IMR-90 (cell line): ENCODE data around the gene HIF1AN. TPM values are rescaled to one million over a fixed set of nuclear protein-coding genes. Genes with fewer than 3 reads are reported as not detected.

Experiments used
- ATAC-seq: fragments of 200-7000 bp; cut with Tn5 transposase; 2 replicates; pipeline ENCODE4 v1.9.1; 2020; ENCODE audit warnings: low read depth, mild to moderate bottlenecking, moderate library complexity
- BruUV-seq: library from RNA; stranded (reverse); fragments of 400-500 nt; replicated peaks from 2 replicates; lab custom pipeline; 2021; lab: Mats Ljungman, UMichigan
- CTCF ChIA-PET: fragments of 300-600 bp; formaldehyde crosslinking; extraction: SDS; loops from one replicate; lab custom pipeline; 2021; ENCODE audit warnings: antibody characterized with exemption; lab: Yijun Ruan, JAX
- POLR2A ChIA-PET: fragments of 300-600 bp; sonication (Branson Sonifier 250); formaldehyde crosslinking; loops from one replicate; lab custom pipeline; 2022; ENCODE audit warnings: antibody characterized with exemption; ENCODE audit not compliant: unreplicated experiment; lab: Charles Lee
- DNase-seq: peaks from one replicate; pipeline ENCODE4 v3.0.0; 2013
- H2AFZ ChIP-seq: replicated peaks from 2 replicates; pipeline ENCODE3; 2013; ENCODE audit warnings: low read length, mild to moderate bottlenecking; ENCODE audit not compliant: poor library complexity
- H2AK5ac ChIP-seq: 2 replicates; pipeline ENCODE4 v1.6.1; 2013; ENCODE audit warnings: low read depth, low read length, inconsistent platforms
- H2AK9ac ChIP-seq: replicated peaks from 2 replicates; pipeline ENCODE3; 2013; ENCODE audit warnings: mild to moderate bottlenecking, low read depth, low read length, moderate library complexity; ENCODE audit not compliant: poor library complexity
- H2BK120ac ChIP-seq: 2 replicates; pipeline ENCODE4 v1.6.1; 2013; ENCODE audit warnings: low read depth, low read length, inconsistent platforms
- H2BK15ac ChIP-seq: 3 replicates; pipeline ENCODE4 v1.6.1; 2013; ENCODE audit warnings: low read depth, low read length, inconsistent platforms
- H2BK20ac ChIP-seq: 2 replicates; pipeline ENCODE4 v1.6.1; 2013; ENCODE audit warnings: low read depth, mild to moderate bottlenecking, inconsistent platforms, low read length, moderate library complexity
- H2BK5ac ChIP-seq: 2 replicates; pipeline ENCODE4 v1.6.1; 2013; ENCODE audit warnings: mild to moderate bottlenecking, low read depth, low read length, inconsistent platforms; ENCODE audit not compliant: poor library complexity, severe bottlenecking
- H3K14ac ChIP-seq: replicated peaks from 2 replicates; pipeline ENCODE4 v1.6.1; 2013; ENCODE audit warnings: low read depth, low read length, inconsistent platforms
- H3K18ac ChIP-seq: 2 replicates; pipeline ENCODE4 v1.6.1; 2013; ENCODE audit warnings: low read depth, low read length, control low read depth
- H3K23ac ChIP-seq: 2 replicates; pipeline ENCODE4 v1.6.1; 2013; ENCODE audit warnings: low read depth, low read length, inconsistent platforms
- H3K27ac ChIP-seq: 2 replicates; pipeline ENCODE4 v1.5.1; 2013; ENCODE audit warnings: mild to moderate bottlenecking, control low read depth, low read length; ENCODE audit not compliant: insufficient read depth
- H3K27me3 ChIP-seq: 2 replicates; pipeline ENCODE4 v1.6.1; 2013; ENCODE audit warnings: low read length; ENCODE audit not compliant: control insufficient read depth, insufficient read depth
- H3K36me3 ChIP-seq: 2 replicates; pipeline ENCODE4 v1.6.1; 2013; ENCODE audit warnings: low read length, mixed read lengths; ENCODE audit not compliant: control insufficient read depth, insufficient read depth
- H3K4ac ChIP-seq: 2 replicates; pipeline ENCODE4 v1.6.1; 2013; ENCODE audit warnings: low read depth, low read length, inconsistent platforms
- H3K4me1 ChIP-seq: 2 replicates; pipeline ENCODE4 v1.6.1; 2013; ENCODE audit warnings: low read length, mixed read lengths; ENCODE audit not compliant: control insufficient read depth, insufficient read depth
- H3K4me2 ChIP-seq: 2 replicates; pipeline ENCODE4 v1.6.1; 2013; ENCODE audit warnings: low read depth, mild to moderate bottlenecking, control low read depth, low read length, moderate library complexity
- H3K4me3 ChIP-seq: 2 replicates; pipeline ENCODE4 v1.5.1; 2013; ENCODE audit warnings: low read depth, mild to moderate bottlenecking, control low read depth, low read length, moderate library complexity; ENCODE audit not compliant: insufficient read depth
- H3K56ac ChIP-seq: 2 replicates; pipeline ENCODE4 v1.6.1; 2013; ENCODE audit warnings: low read length, inconsistent platforms; ENCODE audit not compliant: insufficient read depth; ENCODE audit errors: extremely low read depth
- H3K79me1 ChIP-seq, 2 experiments: 2 replicates each; pipeline ENCODE4 v1.6.1; 2013; ENCODE audit warnings: low read length in 2 of 2, inconsistent platforms in 1 of 2, low read depth in 1 of 2
- H3K9ac ChIP-seq: 2 replicates; pipeline ENCODE4 v1.6.1; 2013; ENCODE audit warnings: low read depth, low read length, control low read depth
- H3K9me1 ChIP-seq: 2 replicates; pipeline ENCODE4 v1.6.1; 2013; ENCODE audit warnings: low read length, inconsistent platforms; ENCODE audit not compliant: insufficient read depth
- H3K9me3 ChIP-seq: 2 replicates; pipeline ENCODE4 v1.6.1; 2013; ENCODE audit warnings: low read length; ENCODE audit not compliant: control insufficient read depth, insufficient read depth
- H4K20me1 ChIP-seq: 2 replicates; pipeline ENCODE4 v1.6.1; 2013; ENCODE audit warnings: low read length, inconsistent platforms; ENCODE audit not compliant: insufficient read depth
- H4K5ac ChIP-seq: 2 replicates; pipeline ENCODE4 v1.6.1; 2013; ENCODE audit warnings: mild to moderate bottlenecking, low read depth, low read length, control low read depth
- H4K8ac ChIP-seq, 2 experiments: 2 replicates each; pipeline ENCODE4 v1.6.1; 2013; ENCODE audit warnings: low read depth in 2 of 2, low read length in 2 of 2, control low read depth in 1 of 2, inconsistent platforms in 1 of 2
- H4K91ac ChIP-seq: 2 replicates; pipeline ENCODE4 v1.6.1; 2013; ENCODE audit warnings: low read depth, low read length, inconsistent platforms; ENCODE audit not compliant: insufficient read depth
- CTCF ChIP-seq: conservative IDR thresholded peaks from 2 replicates; pipeline ENCODE4 v1.5.1; 2012; ENCODE audit warnings: mild to moderate bottlenecking, low read depth, low read length, improper control_type of control experiment
- POLR2A ChIP-seq: IDR thresholded peaks from 2 replicates; pipeline ENCODE4 v1.6.1; 2012; ENCODE audit warnings: mild to moderate bottlenecking, low read depth, low read length
- USF2 ChIP-seq: fragments of 150-350 bp; IDR thresholded peaks from 2 replicates; pipeline ENCODE4 v1.6.1; 2017; ENCODE audit warnings: mild to moderate bottlenecking, antibody characterized with exemption, low read length, low read depth
- WGBS, 2 experiments: methylation state at CpG; one replicate each; pipeline versions ENCODE4 v1.1.5 to v1.1.7; 2013; ENCODE audit warnings: missing lambda C conversion rate in 2 of 2; ENCODE audit not compliant: insufficient read length in 1 of 2; ENCODE audit errors: extremely low coverage in 2 of 2; 5-methylcytosine and 5-hydroxymethylcytosine counted together
- dilution Hi-C: fragments of 300-500 bp; cut with HindIII; formaldehyde crosslinking; loops from one replicate; pipeline ENCODE4 v1.14.3; 2018; ENCODE audit warnings: low sequenced_read_pairs; ENCODE audit not compliant: unreplicated experiment
- in situ Hi-C: fragments of 300-500 bp; cut with MboI; formaldehyde crosslinking; loops from 3 replicates; pipeline ENCODE4 v1.14.3; 2019; ENCODE audit warnings: low sequenced_read_pairs, inconsistent platforms, mixed read lengths
- intact Hi-C: fragments of 100-400 bp; cut with micrococcal nuclease; formaldehyde crosslinking; loops from 2 replicates; pipeline ENCODE4 v1.10.0; 2022
- polyA plus RNA-seq, 3 experiments: library from polyadenylated mRNA; depleted of rRNA; stranded (reverse); fragments of >200 nt; gene quantifications; 2 replicates each; pipeline ENCODE4 v1.2.3, GENCODE V29; 2012; ENCODE audit warnings: low replicate concordance in 1 of 3
- total RNA-seq: library from RNA; depleted of rRNA; stranded (reverse); fragments of >200 nt; gene quantifications from 2 replicates; pipeline ENCODE4 v1.2.3, GENCODE V29; 2012

Gene HIF1AN
- total and polyA plus RNA-seq, 2 of the 4 experiments (the other 2 are of a cell fraction): 10.2 to 10.3 TPM

- H3K4me1 ChIP-seq: peaks cover 2% of the 10 kb centered on the region
- no peak overlapping the region for H3K27ac ChIP-seq
- no peak overlapping the region for H3K56ac ChIP-seq
- no peaks in the 10 kb centered on the region for H4K20me1 ChIP-seq
- ATAC-seq: no peak
- H3K79me1 ChIP-seq: no peaks in the 10 kb centered on the region
- intact Hi-C loops (loop anchor here (5.0 to 10.0 kb wide), 2 partner anchors 181 to 454 kb away; no protein-coding TSS in a partner anchor), dilution Hi-C loops (no loop called here), in situ Hi-C loops (loop anchor here (5.0 kb wide), 1 partner anchor 321 kb away; no protein-coding TSS in a partner anchor)
- no peak overlapping the region for H4K8ac ChIP-seq
- H3K36me3 ChIP-seq: peaks cover 15% of the 10 kb centered on the region
- TF ChIP-seq USF2 (no peak), POLR2A (no peak), CTCF (no peak)
- no peaks in the 10 kb centered on the region for H3K9me3 ChIP-seq
- H2BK15ac ChIP-seq: no peak overlapping the region
- no peak overlapping the region for H3K4me3 ChIP-seq
- peaks cover 25% of the 10 kb centered on the region for H3K27me3 ChIP-seq
- H2BK120ac ChIP-seq: no peak overlapping the region
- H3K9ac ChIP-seq: no peak overlapping the region
- no peak overlapping the region for H3K18ac ChIP-seq
- H2AK5ac ChIP-seq: no peak overlapping the region
- no peak overlapping the region for H3K14ac ChIP-seq
- no peak overlapping the region for H2BK5ac ChIP-seq
- WGBS, 2 experiments: 56% methylated on average over 1 of the region's 2 CpGs; no CpG with 5 or more reads in 1 of the 2 experiments
- no peak overlapping the region for H4K5ac ChIP-seq
- H3K4me2 ChIP-seq: no peak overlapping the region
- H3K23ac ChIP-seq: no peak overlapping the region
- no peak overlapping the region for H4K91ac ChIP-seq
- no peak overlapping the region for H2AFZ ChIP-seq
- DNase-seq: no peak
- no peaks in the 10 kb centered on the region for H3K9me1 ChIP-seq
- H3K4ac ChIP-seq: no peak overlapping the region
- H2AK9ac ChIP-seq: no peak overlapping the region
- no TSS peak for BruUV-seq
- POLR2A ChIA-PET: no interaction called here
- CTCF ChIA-PET: interaction anchor here (0.6 kb wide), 1 partner anchor 108 kb away, joined by 3 read pairs; no protein-coding TSS in a partner anchor
- H2BK20ac ChIP-seq: no peak overlapping the region
Measured at GRCh38 chr10:100561005-100561404, 25.3 kb downstream of the HIF1AN start.
